Activated naive CD4-positive, alpha-beta T cell treated with anti-CD3 and anti-CD28 coated beads, Interleukin-2, amount 50 U/mL, for 72 hours (primary cell): ENCODE measurements around the gene ECE1. TPM values are rescaled to one million over a fixed set of nuclear protein-coding genes. Genes with fewer than 3 reads are reported as not detected.
A peak's percentile ranks its signal among the peaks of the same experiment; 100 is the strongest.

Experiments
- ATAC-seq, 2 donors: fragments of 150-1000 bp; cut with Tn5 transposase; 2 replicates each; pipeline ENCODE4 v1.10.0; 2021; ENCODE audit warnings: mild to moderate bottlenecking in 2 of 2, moderate library complexity in 2 of 2
- DNase-seq, 2 donors: peaks; one replicate each; pipeline ENCODE4 v3.0.0; 2021 to 2022; ENCODE audit warnings: low spot score in 2 of 2
- H3K27ac Mint-ChIP-seq, 2 donors: one replicate each; pipeline ENCODE4 v1.8.0; 2022; ENCODE audit warnings: mild to moderate bottlenecking in 2 of 2, mixed read lengths in 2 of 2
- H3K36me3 Mint-ChIP-seq, 2 donors: one replicate each; pipeline ENCODE4 v1.8.0; 2022; ENCODE audit warnings: mixed read lengths in 2 of 2
- H3K9me3 Mint-ChIP-seq, 2 donors: one replicate each; pipeline ENCODE4 v1.8.0; 2022; ENCODE audit warnings: mixed read lengths in 2 of 2
- total RNA-seq, 2 donors: library from RNA; stranded (reverse); gene quantifications; one replicate each; pipeline ENCODE4 v1.2.3, GENCODE V29; 2022

Gene ECE1
- total RNA-seq, 2 donors from 2014 or later: 111 to 118 TPM

DNA sequence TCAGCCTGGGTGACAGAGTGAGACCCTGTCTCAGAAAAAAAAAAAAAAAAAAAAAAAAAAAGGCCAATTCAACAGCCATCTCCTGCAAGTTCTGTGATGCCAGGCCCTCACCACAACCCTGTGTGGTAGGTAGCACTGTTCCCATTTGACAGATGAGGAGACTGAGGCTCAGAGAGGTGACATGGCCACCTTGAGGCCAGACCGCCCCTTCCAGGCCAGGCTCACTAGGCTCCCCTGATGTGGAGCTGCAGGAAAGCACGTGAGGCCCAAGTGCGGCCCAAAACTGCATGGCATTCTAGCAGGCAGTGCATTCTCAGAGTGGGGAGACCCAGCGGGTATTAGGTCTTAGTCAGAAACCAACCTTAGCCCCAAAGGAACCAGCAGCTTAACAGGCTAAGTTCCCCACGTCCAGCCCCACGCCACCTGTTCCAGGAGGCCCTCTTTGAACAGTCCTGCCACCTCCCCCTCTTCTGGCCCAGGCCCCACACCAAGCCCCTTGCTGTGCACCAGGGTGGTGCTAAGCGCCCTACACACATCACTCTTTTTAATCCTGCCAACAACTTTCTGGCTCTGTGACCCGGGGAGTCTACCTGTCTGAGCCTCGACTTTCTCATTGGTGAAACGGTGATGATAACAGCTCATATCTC is 11.7 kb upstream of the ECE1 start:
- Mint-ChIP-seq H3K9me3 (no peaks in the 10 kb centered on the region), H3K27ac (no peak overlapping the region), H3K36me3 (peaks cover 6 to 11% of the 10 kb centered on the region in 2 donors)
- DNase-seq: no peak
- ATAC-seq: no peak

GRCh38 chr1:21300774-21301173 is 10.5 kb upstream of the ECE1 start:
- peak overlapping the region in 1 of 2 donors; percentile 50 for H3K27ac Mint-ChIP-seq
- no peak for ATAC-seq

GRCh38 chr1:21299780-21300395 is 9.6 kb upstream of the ECE1 start:
- no peak for DNase-seq

More at GRCh38 chr1:21300774-21301173, 10.5 kb upstream of the ECE1 start:
- DNase-seq: no peak
- peaks cover 6 to 11% of the 10 kb centered on the region in 2 donors for H3K36me3 Mint-ChIP-seq
- H3K9me3 Mint-ChIP-seq: no peaks in the 10 kb centered on the region

GRCh38 chr1:21298981-21299391 is 8.7 kb upstream of the ECE1 start:
- Mint-ChIP-seq H3K9me3 (no peaks in the 10 kb centered on the region), H3K36me3 (peaks cover 6 to 11% of the 10 kb centered on the region in 2 donors), H3K27ac (peak overlapping the region; percentile 68 to 79)
- ATAC-seq (peak in 1 of 2 donors; percentile 2), DNase-seq (no peak)

More at GRCh38 chr1:21299780-21300395, 9.6 kb upstream of the ECE1 start:
- Mint-ChIP-seq H3K27ac (peak overlapping the region; percentile 44 to 79), H3K9me3 (no peaks in the 10 kb centered on the region), H3K36me3 (peaks cover 6 to 11% of the 10 kb centered on the region in 2 donors)
- no peak for ATAC-seq

DNA sequence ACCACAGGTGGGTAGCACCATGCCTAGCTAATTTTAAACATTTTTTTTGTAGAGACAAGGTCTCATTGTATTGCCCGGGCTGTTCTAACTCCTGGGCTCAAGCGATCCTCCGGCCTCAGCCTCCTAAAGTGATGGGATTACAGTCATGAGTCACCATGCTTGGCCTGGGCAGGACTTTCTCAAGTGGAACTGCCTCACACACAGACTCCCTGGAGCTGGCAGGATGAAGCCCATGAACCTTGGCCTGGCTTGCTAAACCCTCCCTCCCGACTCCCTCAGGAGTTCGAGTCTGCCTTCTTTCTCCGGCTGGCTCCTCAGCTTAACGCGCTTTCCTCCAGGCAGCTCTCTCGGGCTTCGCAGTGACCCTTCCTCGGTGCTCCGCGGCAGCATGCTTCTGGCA is 7.7 kb upstream of the ECE1 start:
- H3K36me3 Mint-ChIP-seq: peaks cover 6 to 11% of the 10 kb centered on the region in 2 donors
- ATAC-seq: no peak
- H3K9me3 Mint-ChIP-seq: no peaks in the 10 kb centered on the region
- H3K27ac Mint-ChIP-seq: peak overlapping the region; percentile 79
- DNase-seq: no peak

- peaks cover 6 to 17% of the 10 kb centered on the region in 2 donors for H3K36me3 Mint-ChIP-seq
Measured at GRCh38 chr1:21296509-21297354, 6.5 kb upstream of the ECE1 start.

DNA sequence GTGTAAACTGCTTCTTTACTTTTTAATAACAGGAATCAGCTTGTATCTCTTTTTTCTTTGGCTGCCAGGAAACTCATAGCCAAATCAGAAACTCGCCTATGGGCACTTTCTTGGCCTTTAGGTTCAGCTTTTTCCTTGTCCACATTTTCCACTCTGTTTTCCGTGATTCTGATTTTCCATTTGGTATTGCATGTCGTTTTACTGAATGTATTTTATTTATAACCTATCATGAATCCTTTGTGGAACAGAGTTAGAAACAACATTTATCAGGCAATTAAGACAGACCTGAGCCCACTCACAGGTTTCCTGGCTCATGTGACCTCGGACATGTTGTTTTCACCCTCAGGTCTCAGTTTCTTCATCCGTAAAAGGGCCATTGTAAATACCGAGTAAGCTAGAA is 5.3 kb upstream of the ECE1 start:
- no peaks in the 10 kb centered on the region for H3K9me3 Mint-ChIP-seq
- peaks cover 6 to 17% of the 10 kb centered on the region in 2 donors for H3K36me3 Mint-ChIP-seq
- DNase-seq (no peak), ATAC-seq (no peak)
- peak overlapping the region; percentile 98 for H3K27ac Mint-ChIP-seq

More at GRCh38 chr1:21296509-21297354, 6.5 kb upstream of the ECE1 start:
- DNase-seq: no peak
- peak overlapping the region; percentile 79 to 98 for H3K27ac Mint-ChIP-seq
- no peak for ATAC-seq
- H3K9me3 Mint-ChIP-seq: no peaks in the 10 kb centered on the region

GRCh38 chr1:21295002-21295401 is 4.7 kb upstream of the ECE1 start:
- Mint-ChIP-seq H3K36me3 (peaks cover 6 to 17% of the 10 kb centered on the region in 2 donors), H3K27ac (peak overlapping the region; percentile 98)
- peak; percentile 58 to 62 for ATAC-seq

GRCh38 chr1:21294266-21294989 is 4.2 kb upstream of the ECE1 start:
- DNase-seq: peak; percentile 76 to 96
- no peaks in the 10 kb centered on the region for H3K9me3 Mint-ChIP-seq
- H3K27ac Mint-ChIP-seq: peak overlapping the region; percentile 98
- peak; percentile 73 for ATAC-seq
- H3K36me3 Mint-ChIP-seq: peaks cover 6 to 17% of the 10 kb centered on the region in 2 donors

More at GRCh38 chr1:21295002-21295401, 4.7 kb upstream of the ECE1 start:
- H3K9me3 Mint-ChIP-seq: no peaks in the 10 kb centered on the region
- peak; percentile 36 to 67 for DNase-seq

GRCh38 chr1:21293537-21294265 is 3.4 kb upstream of the ECE1 start:
- H3K36me3 Mint-ChIP-seq: peaks cover 6 to 14% of the 10 kb centered on the region in 2 donors
- DNase-seq: peak; percentile 72 to 91
- peak; percentile 49 to 58 for ATAC-seq
- H3K9me3 Mint-ChIP-seq: no peaks in the 10 kb centered on the region
- peak overlapping the region; percentile 98 for H3K27ac Mint-ChIP-seq

GRCh38 chr1:21292984-21293536 is 2.8 kb upstream of the ECE1 start:
- H3K27ac Mint-ChIP-seq: peak overlapping the region; percentile 98
- ATAC-seq: peak; percentile 17 to 40
- peaks cover 7 to 8% of the 10 kb centered on the region in 2 donors for H3K36me3 Mint-ChIP-seq
- peak; percentile 66 to 73 for DNase-seq
- H3K9me3 Mint-ChIP-seq: no peaks in the 10 kb centered on the region

DNA sequence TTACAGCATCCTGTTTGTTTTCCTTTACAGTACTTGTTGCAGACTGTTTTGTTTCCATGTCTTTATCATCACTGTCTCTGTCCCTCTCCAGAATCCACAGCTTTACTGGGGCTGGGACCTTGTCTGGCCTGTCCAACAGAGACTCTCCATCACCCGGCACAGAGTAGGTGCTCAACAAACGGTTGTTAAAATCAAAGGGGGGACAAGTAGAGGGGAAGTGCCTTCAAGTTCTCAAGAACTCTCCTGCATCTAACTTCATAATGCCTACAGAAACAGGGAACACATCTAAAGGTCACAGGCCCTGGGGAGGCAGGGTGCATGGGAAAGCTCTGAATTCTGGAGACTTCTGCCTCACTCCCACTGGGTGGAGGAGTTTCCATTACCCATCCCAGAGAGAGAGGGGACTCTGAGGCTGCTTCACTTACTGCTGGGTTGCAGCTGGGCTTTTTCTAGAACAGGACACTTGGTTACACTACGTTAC is 2.3 kb upstream of the ECE1 start:
- Mint-ChIP-seq H3K27ac (peak overlapping the region; percentile 98), H3K36me3 (peaks cover 6 to 7% of the 10 kb centered on the region in 2 donors), H3K9me3 (no peaks in the 10 kb centered on the region)
- DNase-seq (no peak), ATAC-seq (no peak)

DNA sequence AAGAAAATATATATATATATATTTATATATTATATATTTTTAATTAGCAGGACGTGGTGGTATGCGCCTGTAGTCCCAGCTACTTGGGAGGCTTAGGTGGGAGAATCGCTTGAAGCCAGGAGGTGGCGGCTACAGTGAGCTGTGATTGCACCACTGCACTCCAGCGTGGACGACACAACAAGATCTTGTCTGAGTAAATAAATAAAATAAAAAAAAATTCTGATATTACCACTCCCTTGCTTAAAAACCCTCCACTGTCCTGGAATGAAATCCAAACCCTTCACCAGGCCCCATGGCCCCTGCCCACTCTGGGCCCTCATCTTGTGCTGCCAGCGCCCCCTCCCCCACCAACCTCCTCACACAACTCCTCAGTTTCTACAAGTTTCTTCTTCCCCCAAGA is 1.7 kb upstream of the ECE1 start:
- H3K36me3 Mint-ChIP-seq: peaks cover 6 to 7% of the 10 kb centered on the region in 2 donors
- ATAC-seq: no peak
- no peaks in the 10 kb centered on the region for H3K9me3 Mint-ChIP-seq

GRCh38 chr1:21291184-21291583 is 921 bp upstream of the ECE1 start:
- no peak for DNase-seq
- peak overlapping the region; percentile 77 to 93 for H3K27ac Mint-ChIP-seq
- no peak for ATAC-seq
- peaks cover 6 to 7% of the 10 kb centered on the region in 2 donors for H3K36me3 Mint-ChIP-seq
- no peaks in the 10 kb centered on the region for H3K9me3 Mint-ChIP-seq

More for the DNA sequence above, 1.7 kb upstream of the ECE1 start:
- peak overlapping the region; percentile 98 for H3K27ac Mint-ChIP-seq
- DNase-seq: no peak

DNA sequence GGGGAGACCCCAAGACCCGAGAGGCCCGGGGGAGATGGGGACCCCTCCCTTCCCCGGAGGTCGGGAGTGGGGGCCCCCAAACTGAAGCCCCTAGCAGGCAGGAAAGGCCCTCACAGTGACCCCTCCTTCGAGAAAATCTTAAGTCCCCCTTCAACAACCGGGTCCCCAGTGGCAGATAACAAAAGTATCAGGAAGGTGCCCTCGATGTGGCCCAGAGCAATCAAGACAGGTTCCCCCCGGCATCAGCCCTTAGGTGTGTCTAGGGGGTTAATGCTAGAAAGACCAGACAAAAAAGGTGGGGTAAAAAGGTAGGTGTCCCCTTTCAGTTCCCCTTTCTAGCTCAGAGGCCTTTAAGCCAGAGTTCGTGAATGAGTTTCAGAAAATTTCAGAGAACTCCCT is 282 bp upstream of the ECE1 start:
- ATAC-seq (no peak), DNase-seq (no peak)
- Mint-ChIP-seq H3K9me3 (no peaks in the 10 kb centered on the region), H3K36me3 (peaks cover 6 to 7% of the 10 kb centered on the region in 2 donors), H3K27ac (peak overlapping the region; percentile 77 to 93)
